Spleen (tissue), 7 donors: ENCODE results near the gene TBX10.
"Not testable (repeated sequence)": the region's sequence is repeated elsewhere in the genome, so short reads cannot be mapped to it uniquely, and the experiment has no call there.

ENCODE experiments used
- POLR2A ChIP-seq, 3 donors: fragments of 450-650 bp; IDR thresholded peaks; one replicate each; pipeline ENCODE4 v1.5.1; 2017; ENCODE audit warnings: antibody characterized with exemption in 3 of 3, mild to moderate bottlenecking in 1 of 3
- POLR2AphosphoS5 ChIP-seq, 3 donors: sonication (generic); formaldehyde crosslinking; IDR thresholded peaks; one replicate each; pipeline ENCODE4 v1.5.1; 2017; ENCODE audit warnings: antibody characterized with exemption in 3 of 3
- TF ChIP-seq, protein P1 (sequence below), 11 experiments: fragments of 200-600 bp in 7 of 11; fragments of 450-650 bp in 4 of 11; sonication (generic) in 4 of 11; IDR thresholded peaks in 8 of 11; conservative IDR thresholded peaks in 3 of 11; 1 replicate in 7 of 11; 2 replicates in 4 of 11; pipeline versions ENCODE4 v1.4.0 to v1.8.0; 2016 to 2021; ENCODE audit warnings: antibody characterized with exemption in 11 of 11, inconsistent platforms in 4 of 11, mild to moderate bottlenecking in 1 of 11
- donor health status: DM: no; HTN: no; CAD: no; lungs with moderate emphysema.
- donor health status: DM: no; HTN: no; CAD: no.
- donor health status: DM: no; HTN: no; CAD: no.

DNA sequence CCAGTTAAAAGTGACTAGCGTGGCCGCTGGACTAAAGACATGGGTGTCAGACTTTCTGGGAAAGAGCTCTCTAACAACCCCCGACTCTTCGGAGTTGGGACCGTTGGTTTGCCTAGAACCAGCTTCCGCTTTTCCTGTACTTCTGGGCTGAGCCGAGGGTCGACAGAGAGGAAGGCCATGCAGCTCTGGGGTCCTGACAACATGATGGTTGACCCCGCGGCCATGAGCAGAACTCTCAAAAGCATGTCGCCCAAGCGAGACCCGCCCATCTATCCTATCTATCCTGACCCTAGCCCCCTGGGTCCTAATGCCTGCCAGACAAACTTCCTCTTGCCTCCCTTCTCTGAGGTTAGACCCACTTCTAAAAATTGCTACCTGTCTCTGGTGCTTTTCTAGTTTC, 18.9 kb downstream of the TBX10 start:
- not testable (repeated sequence) for TF ChIP-seq POLR2AphosphoS5, POLR2A (IDR thresholded peaks at IDR 0.05)
- TF ChIP-seq, protein P1, sequence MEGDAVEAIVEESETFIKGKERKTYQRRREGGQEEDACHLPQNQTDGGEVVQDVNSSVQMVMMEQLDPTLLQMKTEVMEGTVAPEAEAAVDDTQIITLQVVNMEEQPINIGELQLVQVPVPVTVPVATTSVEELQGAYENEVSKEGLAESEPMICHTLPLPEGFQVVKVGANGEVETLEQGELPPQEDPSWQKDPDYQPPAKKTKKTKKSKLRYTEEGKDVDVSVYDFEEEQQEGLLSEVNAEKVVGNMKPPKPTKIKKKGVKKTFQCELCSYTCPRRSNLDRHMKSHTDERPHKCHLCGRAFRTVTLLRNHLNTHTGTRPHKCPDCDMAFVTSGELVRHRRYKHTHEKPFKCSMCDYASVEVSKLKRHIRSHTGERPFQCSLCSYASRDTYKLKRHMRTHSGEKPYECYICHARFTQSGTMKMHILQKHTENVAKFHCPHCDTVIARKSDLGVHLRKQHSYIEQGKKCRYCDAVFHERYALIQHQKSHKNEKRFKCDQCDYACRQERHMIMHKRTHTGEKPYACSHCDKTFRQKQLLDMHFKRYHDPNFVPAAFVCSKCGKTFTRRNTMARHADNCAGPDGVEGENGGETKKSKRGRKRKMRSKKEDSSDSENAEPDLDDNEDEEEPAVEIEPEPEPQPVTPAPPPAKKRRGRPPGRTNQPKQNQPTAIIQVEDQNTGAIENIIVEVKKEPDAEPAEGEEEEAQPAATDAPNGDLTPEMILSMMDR (IDR thresholded peaks at IDR 0.05 in 8 of 11, conservative IDR thresholded peaks at IDR 0.05 in 3 of 11) = not testable (repeated sequence)
